Limb (tissue), 2 donors: ENCODE data around the gene MTX2.

Experiments used
- DNase-seq, 2 donors: peaks; one replicate each; pipeline ENCODE4 v3.0.0-alpha.2; 2016; ENCODE audit errors: extremely low spot score in 2 of 2

The MTX2 gene

GRCh38 chr2:176269319-176270099 lies at the start of gene MTX2:
Gene MTX2 (plus strand): TSS chr2:176269442. CDS start chr2:176269630, 188 bp downstream.
- peak; percentile 82 to 89 for DNase-seq

GRCh38 chr2:176227874-176228273 lies 41.4 kb upstream of the MTX2 start:
- DNase-seq: no peak

DNA sequence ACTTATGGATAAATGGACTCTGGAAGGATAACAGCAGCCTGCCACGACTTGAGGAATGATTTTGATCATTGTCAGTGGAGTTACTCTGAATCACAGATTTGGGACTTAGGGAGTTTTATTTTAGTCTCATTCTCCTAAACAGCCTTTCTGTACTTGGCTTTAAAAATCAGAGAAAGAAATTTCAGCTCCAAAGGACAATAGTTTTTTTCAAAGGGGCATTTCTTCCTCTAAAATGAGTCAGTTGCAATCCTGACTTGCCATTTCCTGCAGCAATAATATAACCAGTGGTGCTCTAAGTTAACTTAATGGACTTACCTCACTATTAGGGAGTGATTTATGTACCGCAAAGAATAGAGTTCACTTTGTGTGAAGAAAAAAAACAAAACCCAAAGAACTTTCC lies 35.1 kb upstream of the MTX2 start:
- DNase-seq: peak in 1 of 2 donors; percentile 13

DNA sequence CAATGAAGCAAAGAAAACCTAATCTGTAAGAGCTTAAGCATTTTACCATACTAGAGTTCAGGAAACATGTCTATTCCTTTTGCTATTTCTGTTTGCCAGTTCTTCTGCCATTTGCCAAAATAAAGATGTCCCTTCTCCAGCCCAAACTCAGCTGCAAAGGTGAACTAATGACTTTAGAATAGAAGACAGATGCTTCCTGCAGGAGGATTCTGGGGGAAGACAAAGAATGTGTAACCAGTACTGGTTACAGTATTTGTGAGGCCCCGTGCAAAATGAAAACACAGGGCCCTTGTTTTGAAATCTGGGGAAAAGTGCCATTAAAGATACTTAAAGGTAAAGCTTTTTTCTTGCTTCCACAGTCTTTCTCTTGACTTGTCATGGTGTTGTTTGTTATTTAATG lies 34.3 kb upstream of the MTX2 start:
- DNase-seq: peak in 1 of 2 donors; percentile 49

- no peak for DNase-seq
Measured at GRCh38 chr2:176237456-176237855, 31.8 kb upstream of the MTX2 start.

GRCh38 chr2:176239031-176239430 lies 30.2 kb upstream of the MTX2 start:
- peak in 1 of 2 donors; percentile 23 for DNase-seq

GRCh38 chr2:176240301-176240700 lies 28.9 kb upstream of the MTX2 start:
- no peak for DNase-seq

DNA sequence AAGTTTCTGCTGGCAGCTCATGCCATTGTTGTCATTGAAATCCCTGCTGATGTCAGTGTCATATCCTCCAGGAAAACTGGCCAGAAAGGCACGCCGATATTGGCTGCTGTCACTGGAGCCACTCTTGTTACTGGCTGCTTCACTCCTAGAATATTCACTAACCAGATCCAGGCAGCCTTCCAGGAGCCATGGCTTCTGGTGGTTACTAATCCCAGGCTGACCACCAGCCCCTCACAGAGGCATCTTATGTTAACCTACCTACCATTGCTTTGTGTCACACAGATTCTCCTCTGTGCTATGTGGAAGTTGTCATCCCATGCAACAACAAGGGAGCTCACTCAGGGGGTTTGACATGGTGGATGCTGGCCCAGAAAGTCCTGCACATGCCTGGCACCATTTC lies 27.0 kb upstream of the MTX2 start:
- DNase-seq: no peak

DNA sequence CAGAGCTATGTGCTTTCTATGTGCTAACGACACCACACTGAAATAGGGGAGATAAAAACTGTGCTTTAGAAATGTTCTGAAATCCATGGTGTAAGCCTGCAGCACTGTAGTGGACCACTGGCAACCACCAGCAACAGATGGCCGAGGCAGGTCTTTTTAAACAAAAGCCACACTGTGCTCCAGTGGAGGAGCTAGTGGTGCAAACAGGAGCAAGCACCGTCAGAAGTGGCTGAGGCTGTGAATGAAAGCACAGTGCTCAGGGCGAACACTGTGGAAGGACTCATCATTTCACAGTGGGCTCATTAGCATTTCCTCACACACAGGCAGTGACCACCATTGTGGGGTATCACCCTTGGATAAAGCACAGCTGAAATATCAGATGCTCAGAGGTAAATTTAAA lies 22.9 kb upstream of the MTX2 start:
- DNase-seq: no peak

DNA sequence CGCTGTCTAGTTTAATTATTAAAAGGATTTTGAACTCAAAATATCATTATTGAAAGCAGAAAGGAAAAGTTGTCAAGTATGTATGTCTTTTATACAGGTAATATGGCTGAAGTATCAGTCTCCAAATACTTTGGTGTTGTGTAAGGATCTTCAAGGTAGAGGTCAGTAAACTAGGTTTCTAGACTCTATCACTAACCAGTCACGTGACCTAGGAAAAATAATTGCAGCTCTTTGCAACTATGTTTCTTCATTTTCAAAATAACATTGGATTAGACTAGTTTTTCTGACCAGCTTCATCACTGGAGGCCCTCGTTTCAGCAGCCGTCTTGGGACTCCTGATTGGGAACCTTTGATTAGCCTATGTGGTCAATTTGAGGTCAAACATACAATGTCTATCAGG lies 21.4 kb upstream of the MTX2 start:
- DNase-seq: no peak

DNA sequence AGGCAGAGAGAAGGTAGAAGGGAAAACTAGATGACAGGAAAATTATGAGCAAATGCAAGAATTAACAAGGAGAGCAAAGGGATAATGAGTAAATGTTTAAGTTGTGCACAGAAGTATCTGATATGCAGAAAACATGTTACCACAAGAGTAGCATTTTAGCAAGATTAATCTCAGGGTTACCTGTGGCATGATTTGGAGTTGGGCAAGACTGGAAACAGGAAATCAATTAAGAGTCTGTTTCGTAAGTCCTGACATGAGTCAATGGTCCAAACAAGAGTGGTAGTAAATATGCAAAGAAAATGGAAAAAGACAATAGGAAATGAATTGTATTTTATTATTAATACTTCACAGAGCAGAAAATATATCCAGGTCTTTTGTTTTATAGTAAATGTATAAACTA lies 17.3 kb upstream of the MTX2 start:
- no peak for DNase-seq

DNA sequence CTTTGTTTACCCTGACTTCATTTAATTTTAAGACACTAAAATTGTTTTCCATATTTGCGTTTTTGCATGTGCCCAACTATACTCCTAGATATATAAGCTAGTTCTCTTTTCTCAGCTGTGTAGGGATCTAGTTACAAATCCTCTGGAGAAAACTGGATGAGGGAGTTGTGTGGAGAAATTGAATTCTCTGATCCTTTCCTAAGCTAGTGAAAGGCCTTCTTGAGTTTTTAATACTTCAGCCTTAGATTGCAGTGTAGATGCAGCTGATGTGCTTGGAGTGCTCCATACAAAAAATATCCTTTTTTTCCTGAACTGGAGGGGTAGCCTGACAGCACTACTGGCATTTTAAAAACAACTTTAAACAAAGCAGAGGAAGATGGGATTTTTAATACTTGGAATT lies 8.6 kb upstream of the MTX2 start:
- DNase-seq: no peak

DNA sequence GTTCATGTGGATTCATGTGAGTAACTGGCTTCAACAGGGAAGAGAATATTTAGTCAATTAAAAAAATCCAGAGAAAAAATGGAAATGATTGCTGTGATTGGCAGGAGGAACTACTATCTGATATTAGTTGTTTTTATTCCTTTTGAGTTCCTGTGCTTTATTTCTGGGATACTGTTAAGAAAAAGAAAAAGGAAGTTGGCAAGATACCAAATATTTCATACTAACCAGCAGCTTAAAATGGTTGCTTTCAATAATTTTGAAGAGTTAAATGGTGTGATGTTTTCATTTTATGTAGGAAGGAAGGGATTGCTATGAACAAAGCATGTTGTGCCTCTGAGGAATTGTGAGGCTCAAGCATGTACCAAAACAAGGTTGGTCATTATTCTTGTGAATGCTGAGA lies 8.1 kb upstream of the MTX2 start:
- no peak for DNase-seq

GRCh38 chr2:176268976-176269318 lies 295 bp upstream of the MTX2 start:
- no peak for DNase-seq

DNA sequence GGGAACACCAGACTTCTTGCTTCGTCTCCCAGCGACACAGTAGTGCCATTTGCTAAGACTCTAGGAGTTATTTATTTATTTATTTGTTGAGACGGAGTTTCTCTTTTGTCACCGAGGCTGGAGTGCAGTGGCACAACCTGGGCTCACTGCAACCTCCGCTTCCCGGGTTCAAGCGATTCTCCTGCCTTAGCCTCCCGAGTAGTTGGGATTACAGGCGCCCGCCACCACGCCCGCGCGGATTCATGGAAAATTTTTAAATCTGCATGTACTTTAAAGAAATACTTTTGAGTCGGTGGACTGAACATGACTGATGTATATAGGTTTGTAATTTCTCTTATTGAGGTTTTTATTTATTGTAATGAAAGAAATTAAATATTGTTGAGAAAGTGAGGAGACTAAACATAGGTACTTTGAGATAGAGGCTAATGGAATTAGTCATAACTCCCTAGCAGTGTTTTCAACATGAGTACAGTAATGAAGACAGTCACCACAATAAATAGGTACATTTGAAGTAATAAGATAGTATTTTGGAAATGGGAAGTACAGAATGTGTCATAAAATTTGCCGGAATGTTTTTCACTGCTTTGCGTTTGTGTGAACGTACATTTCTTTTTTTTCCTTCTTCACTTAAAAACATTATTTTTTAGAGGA lies 983 bp downstream of the MTX2 start:
- no peak for DNase-seq

GRCh38 chr2:176272870-176273459 lies 3.7 kb downstream of the MTX2 start:
- DNase-seq: no peak

GRCh38 chr2:176278927-176279326 lies 9.7 kb downstream of the MTX2 start:
- no peak for DNase-seq

- DNase-seq: no peak
Measured at GRCh38 chr2:176280156-176280555, 10.9 kb downstream of the MTX2 start.

- no peak for DNase-seq
Measured at GRCh38 chr2:176280867-176281658, 11.8 kb downstream of the MTX2 start.

DNA sequence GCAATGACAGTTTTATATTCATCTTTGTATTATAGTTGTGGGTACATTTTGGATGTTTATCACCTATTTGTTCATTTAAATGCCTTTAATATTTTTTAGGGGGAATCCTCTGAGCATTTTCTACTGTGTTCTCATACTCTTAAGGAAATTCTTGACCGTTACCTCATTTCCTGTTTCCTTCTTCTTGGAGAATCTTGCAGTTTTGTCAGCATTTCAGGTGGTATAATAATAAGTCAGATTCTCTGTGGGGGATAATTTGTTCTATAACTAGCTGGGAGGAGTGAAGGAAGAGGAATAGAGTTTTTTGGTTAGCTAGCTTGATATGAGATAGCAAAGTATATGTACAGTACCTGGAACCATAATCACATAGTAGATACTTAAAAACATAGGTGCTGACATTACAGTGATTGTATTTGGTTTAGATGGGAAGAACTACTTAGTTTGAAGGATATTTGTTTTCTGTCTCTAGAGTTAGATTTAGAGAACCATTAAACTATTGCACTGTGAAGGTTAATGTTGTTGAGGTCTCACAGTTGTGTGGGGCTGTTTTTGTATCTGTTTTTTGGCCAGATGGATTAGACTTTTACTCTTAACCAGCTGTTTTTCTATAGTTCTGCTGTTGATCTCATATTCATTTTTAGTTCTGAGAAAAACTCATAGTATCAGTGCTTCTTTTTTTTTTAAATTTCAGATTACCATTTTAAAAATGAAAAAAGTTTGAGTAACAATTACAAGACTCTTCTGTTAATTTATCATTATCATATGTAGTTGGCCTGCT lies 14.2 kb downstream of the MTX2 start:
- no peak for DNase-seq

GRCh38 chr2:176284461-176285049 lies 15.3 kb downstream of the MTX2 start:
- no peak for DNase-seq
